SK-N-SH (cell line): Measurements from ENCODE around the gene HS6ST1. TPM values are rescaled to one million over a fixed set of nuclear protein-coding genes. Genes with fewer than 3 reads are reported as not detected.

Source experiments
- CTCF ChIA-PET: fragments of 300-600, 350-600 bp; formaldehyde crosslinking; extraction: SDS; loops from one replicate; lab custom pipeline; 2021; lab: Yijun Ruan, JAX
- POLR2A ChIA-PET: fragments of 350-600 bp; sonication (Branson Sonifier 250); formaldehyde crosslinking; extraction: SDS; loops from one replicate; lab custom pipeline; 2020; ENCODE audit warnings: antibody characterized with exemption, inconsistent platforms; lab: Yijun Ruan, JAX
- DNase-seq: peaks from one replicate; pipeline ENCODE4 v3.0.0; 2012
- H2AFZ ChIP-seq: fragments of 200-600 bp; sonication (generic); 2 replicates; pipeline ENCODE4 v1.8.1; 2016; ENCODE audit warnings: antibody characterized with exemption, mild to moderate bottlenecking, low read depth
- H3F3A ChIP-seq: fragments of 200-600 bp; sonication (generic); replicated peaks from 2 replicates; pipeline ENCODE3; 2016; ENCODE audit warnings: antibody characterized with exemption, mild to moderate bottlenecking; ENCODE audit not compliant: insufficient read depth
- H3K27ac ChIP-seq, 2 experiments: fragments of 200-500 bp in 1 of 2; fragments of 200-600 bp in 1 of 2; sonication (Bioruptor generic) in 1 of 2; sonication (generic), shearing (Covaris generic) in 1 of 2; 2 replicates each; pipeline versions ENCODE4 v1.5.1 to v1.6.1; 2014 to 2016; ENCODE audit warnings: low read depth in 2 of 2, inconsistent platforms in 1 of 2, low read length in 1 of 2, mild to moderate bottlenecking in 1 of 2, mixed read lengths in 1 of 2
- H3K27me3 ChIP-seq: fragments of 200-600 bp; sonication (generic), shearing (Covaris generic); 2 replicates; pipeline ENCODE4 v1.6.1; 2016; ENCODE audit warnings: mixed run types; ENCODE audit not compliant: insufficient read depth
- H3K36me3 ChIP-seq, 2 experiments: fragments of 200-500 bp in 1 of 2; fragments of 200-600 bp in 1 of 2; sonication (Bioruptor generic) in 1 of 2; sonication (generic) in 1 of 2; replicated peaks in 1 of 2; 2 replicates each; pipeline versions ENCODE3 to v1.5.1; 2014 to 2016; ENCODE audit warnings: low read length in 1 of 2, mild to moderate bottlenecking in 1 of 2; ENCODE audit not compliant: insufficient read depth in 2 of 2, control insufficient read depth in 1 of 2
- H3K4me1 ChIP-seq, 2 experiments: fragments of 200-500 bp in 1 of 2; fragments of 200-600 bp in 1 of 2; sonication (Bioruptor generic) in 1 of 2; sonication (generic), shearing (Covaris generic) in 1 of 2; 2 replicates each; pipeline versions ENCODE4 v1.5.1 to v1.6.1; 2014 to 2016; ENCODE audit warnings: low read depth in 1 of 2, low read length in 1 of 2, mixed run types in 1 of 2; ENCODE audit not compliant: insufficient read depth in 2 of 2, control insufficient read depth in 1 of 2
- H3K4me2 ChIP-seq: fragments of 200-600 bp; sonication (generic), shearing (Covaris generic); 2 replicates; pipeline ENCODE4 v1.6.1; 2017; ENCODE audit warnings: mixed run types
- H3K4me3 ChIP-seq, 2 experiments: fragments of 200-500 bp in 1 of 2; fragments of 200-600 bp in 1 of 2; sonication (Bioruptor generic) in 1 of 2; sonication (generic), shearing (Covaris generic) in 1 of 2; 2 replicates each; pipeline versions ENCODE4 v1.5.1 to v1.8.1; 2014 to 2016; ENCODE audit warnings: low read depth in 2 of 2, inconsistent platforms in 1 of 2, low read length in 1 of 2, mild to moderate bottlenecking in 1 of 2, mixed read lengths in 1 of 2, moderate library complexity in 1 of 2
- H3K79me2 ChIP-seq: fragments of 200-600 bp; sonication (generic); 2 replicates; pipeline ENCODE4 v1.8.1; 2017; ENCODE audit warnings: mild to moderate bottlenecking; ENCODE audit not compliant: insufficient read depth
- H3K9ac ChIP-seq: fragments of 200-600 bp; sonication (generic); 2 replicates; pipeline ENCODE4 v1.6.1; 2017; ENCODE audit warnings: mixed run types
- H3K9me2 ChIP-seq: fragments of 200-600 bp; sonication (generic); 2 replicates; pipeline ENCODE4 v1.6.1; 2017; ENCODE audit warnings: mixed run types
- H3K9me3 ChIP-seq: fragments of 200-600 bp; sonication (generic); 2 replicates; pipeline ENCODE4 v1.6.1; 2017; ENCODE audit warnings: mixed run types, mild to moderate bottlenecking, moderate library complexity
- H4K20me1 ChIP-seq: fragments of 200-600 bp; sonication (generic); 2 replicates; pipeline ENCODE4 v1.6.1; 2017; ENCODE audit warnings: mild to moderate bottlenecking, mixed run types; ENCODE audit not compliant: insufficient read depth
- EP300 ChIP-seq, 2 experiments: IDR thresholded peaks; 2 replicates each; pipeline versions ENCODE4 v1.4.0 to v1.6.1; 2012; ENCODE audit warnings: borderline replicate concordance in 1 of 2, low read depth in 1 of 2, low read length in 1 of 2
- EZH2phosphoT487 ChIP-seq: fragments of 200-600 bp; sonication (generic); IDR thresholded peaks from 2 replicates; pipeline ENCODE4 v1.6.1; 2017; ENCODE audit warnings: low read depth, mixed run types, mild to moderate bottlenecking, antibody characterized with exemption, moderate library complexity, borderline replicate concordance
- IRF3 ChIP-seq: fragments of 150-350 bp; IDR thresholded peaks from 2 replicates; pipeline ENCODE4 v1.6.1; 2016; ENCODE audit warnings: mild to moderate bottlenecking, low read depth, low read length
- MXI1 ChIP-seq: IDR thresholded peaks from 2 replicates; pipeline ENCODE4 v1.6.1; 2012; ENCODE audit warnings: mild to moderate bottlenecking, low read depth, low read length, improper control_type of control experiment
- POLR2AphosphoS5 ChIP-seq: IDR thresholded peaks from 2 replicates; pipeline ENCODE4 v1.6.1; 2012; ENCODE audit warnings: low read depth, low read length
- RCOR1 ChIP-seq: fragments of 150-350 bp; IDR thresholded peaks from 2 replicates; pipeline ENCODE4 v1.6.1; 2017; ENCODE audit warnings: antibody characterized with exemption, low read length
- REST ChIP-seq: IDR thresholded peaks from 2 replicates; pipeline ENCODE4 v1.6.1; 2012; ENCODE audit warnings: mild to moderate bottlenecking, low read depth, low read length, moderate library complexity
- USF2 ChIP-seq: fragments of 150-350 bp; IDR thresholded peaks from 2 replicates; pipeline ENCODE4 v1.6.1; 2017; ENCODE audit warnings: antibody characterized with exemption, low read length, low read depth, borderline replicate concordance
- YY1 ChIP-seq: IDR thresholded peaks from 2 replicates; pipeline ENCODE4 v1.4.0; 2012; ENCODE audit warnings: low read depth, mild to moderate bottlenecking
- WGBS: methylation state at CpG from one replicate; pipeline ENCODE4 v1.1.6; 2017; ENCODE audit warnings: low lambda C conversion rate; 5-methylcytosine and 5-hydroxymethylcytosine counted together
- polyA plus RNA-seq, 3 experiments: library from polyadenylated mRNA; depleted of rRNA; stranded (reverse); fragments of >200 nt; gene quantifications; 2 replicates each; pipeline ENCODE4 v1.2.3, GENCODE V29; 2012

The HS6ST1 gene
- polyA plus RNA-seq, 1 of the 3 experiments (the other 2 are of a cell fraction): 5.9 TPM

- TF ChIP-seq REST: no peak
- TF ChIP-seq MXI1: no peak
Measured at GRCh38 chr2:128270672-128271596, 47.7 kb downstream of the HS6ST1 start (continued).

- DNase-seq: peak; percentile 27
- H3K27me3 ChIP-seq: no peaks in the 10 kb centered on the region
- ChIA-PET CTCF (interaction anchor here (1.0 kb wide), 1 partner anchor 36 kb away, joined by 4 read pairs; no protein-coding TSS in a partner anchor), POLR2A (no interaction called here)
- H3K9me2 ChIP-seq: no peaks in the 10 kb centered on the region
- H2AFZ ChIP-seq: no peak overlapping the region
- H3K9ac ChIP-seq: no peak overlapping the region
- H3K79me2 ChIP-seq: no peaks in the 10 kb centered on the region
- no peak overlapping the region for H3K4me3 ChIP-seq
- H3K4me2 ChIP-seq: no peak overlapping the region
- H3K4me1 ChIP-seq: peaks cover 0 to 26% of the 10 kb centered on the region in 2 experiments; a peak in 1 of 4 replicates
- no peaks in the 10 kb centered on the region for H4K20me1 ChIP-seq
- H3K36me3 ChIP-seq: peaks cover 0 to 8% of the 10 kb centered on the region in 2 experiments
- H3K27ac ChIP-seq: no peak overlapping the region; a peak in 1 of 4 replicates
- H3F3A ChIP-seq: no peaks in the 10 kb centered on the region
- WGBS: 89% methylated on average over 11 of the region's 16 CpGs
- H3K9me3 ChIP-seq: no peaks in the 10 kb centered on the region
- TF ChIP-seq EP300 (IDR thresholded peaks at IDR 0.05; ENCODE audit: borderline replicate concordance in 1 of 2, low read depth in 1 of 2, low read length in 1 of 2) (no peak), POLR2AphosphoS5 (no peak), EZH2phosphoT487 (no peak), YY1 (no peak), IRF3 (no peak), USF2 (no peak), RCOR1 (no peak)
Measured at GRCh38 chr2:128269990-128270671, 48.5 kb downstream of the HS6ST1 start.
